Ureter (tissue), 1 donor: ENCODE measurements around the gene DHRS3. TPM values are rescaled to one million over a fixed set of nuclear protein-coding genes. Genes with fewer than 3 reads are reported as not detected.
"Not testable (repeated sequence)": the region's sequence is repeated elsewhere in the genome, so short reads cannot be mapped to it uniquely, and the experiment has no call there.

Experiments used
- DNase-seq: peaks from one replicate; pipeline ENCODE4 v3.0.0-alpha.2; 2020; ENCODE audit warnings: low spot score
- total RNA-seq: library from RNA; stranded (reverse); gene quantifications from one replicate; pipeline ENCODE4 v1.2.4, GENCODE V29; 2023
- donor health status: DM: yes; HTN: yes; CAD: no.

The DHRS3 gene
- total RNA-seq, 1 donor from 2014 or later = 237 TPM

- no peak for DNase-seq
These were observed 39.1 kb downstream of the DHRS3 start for GRCh38 chr1:12578860-12579422.

- DNase-seq = no peak
These were observed 41.0 kb downstream of the DHRS3 start for GRCh38 chr1:12577020-12577419.

DNA sequence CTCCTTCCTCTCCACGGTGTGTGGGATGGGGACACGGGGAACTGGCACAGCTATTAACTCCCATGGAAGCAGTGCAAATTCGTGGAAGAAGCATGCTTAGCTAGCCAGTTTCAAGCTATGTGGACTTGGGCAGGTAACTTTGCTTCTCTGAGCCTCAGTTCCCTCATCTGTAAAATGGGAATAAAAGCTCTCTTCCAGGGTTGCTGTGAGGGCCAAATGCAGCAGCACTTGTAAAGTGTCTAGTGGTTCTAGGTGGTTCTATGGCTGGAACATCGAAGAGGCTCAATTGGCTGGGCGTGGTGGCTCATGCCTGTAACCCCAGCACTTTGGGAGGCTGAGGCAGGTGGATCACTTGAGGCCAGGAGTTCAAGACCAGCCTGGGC is 43.3 kb downstream of the DHRS3 start:
- DNase-seq = no peak

DNA sequence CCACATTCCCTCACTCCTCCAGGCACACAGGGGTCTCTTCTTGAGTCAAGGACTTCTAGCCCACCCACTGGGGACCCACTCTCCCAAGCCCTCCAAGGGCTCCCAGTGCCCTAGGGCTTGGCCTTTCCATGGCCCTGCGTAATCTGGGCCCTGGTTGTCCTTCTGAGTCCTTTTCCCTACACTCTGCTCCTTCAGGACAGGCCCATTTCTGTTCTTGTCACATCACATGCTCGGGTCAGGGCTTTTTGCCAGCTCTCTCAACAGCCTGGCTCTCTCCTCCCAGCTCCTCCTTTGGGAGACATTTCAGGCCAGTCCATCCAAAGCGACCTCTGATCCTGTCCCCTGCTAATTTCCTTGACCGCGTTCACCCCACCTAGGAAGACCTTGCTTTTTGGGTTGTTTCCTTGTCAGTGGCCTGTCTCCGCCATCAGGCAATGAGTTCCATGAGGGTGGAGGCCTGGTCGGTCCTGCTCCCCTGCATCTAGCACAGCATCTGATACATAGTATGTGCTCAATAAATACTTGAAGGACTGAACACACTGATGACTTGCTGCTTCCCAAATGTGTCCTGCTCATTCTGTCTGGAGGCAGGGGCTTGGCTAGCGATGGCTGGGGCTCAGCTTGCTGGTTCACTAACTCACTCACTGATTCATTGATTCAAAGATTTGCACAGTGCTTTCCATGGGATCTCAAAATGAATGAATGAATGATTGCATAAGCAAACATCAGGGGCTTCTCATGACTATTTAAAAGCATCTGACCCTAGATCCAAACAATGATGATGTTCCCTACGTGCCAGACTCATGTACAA is 44.8 kb downstream of the DHRS3 start:
- DNase-seq = no peak

DNA sequence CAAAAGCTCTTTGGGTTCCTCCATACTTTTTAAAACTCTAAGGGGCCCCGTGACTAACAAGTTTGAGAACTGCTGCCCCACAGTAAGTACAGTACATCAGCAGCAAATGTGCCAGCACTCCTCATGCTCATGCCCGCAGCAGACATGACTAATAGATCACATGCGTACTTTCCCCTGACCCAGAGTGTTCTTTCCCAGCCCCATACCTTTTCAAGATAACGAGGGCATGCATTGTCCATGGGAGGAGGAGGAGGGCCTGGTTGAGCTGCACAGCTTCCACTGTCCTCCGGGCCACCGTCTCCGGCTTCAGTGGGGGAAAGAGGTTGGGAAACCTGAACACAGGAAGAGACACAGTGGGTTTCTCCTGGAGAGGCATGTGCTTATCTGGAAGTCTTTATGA is 45.5 kb downstream of the DHRS3 start:
- DNase-seq = no peak

- DNase-seq = no peak
These were observed 47.7 kb downstream of the DHRS3 start for GRCh38 chr1:12570291-12570690.

- no peak for DNase-seq
These were observed 49.8 kb downstream of the DHRS3 start for GRCh38 chr1:12568009-12568767.

GRCh38 chr1:12567288-12567819 is 50.7 kb downstream of the DHRS3 start:
- DNase-seq = no peak

DNA sequence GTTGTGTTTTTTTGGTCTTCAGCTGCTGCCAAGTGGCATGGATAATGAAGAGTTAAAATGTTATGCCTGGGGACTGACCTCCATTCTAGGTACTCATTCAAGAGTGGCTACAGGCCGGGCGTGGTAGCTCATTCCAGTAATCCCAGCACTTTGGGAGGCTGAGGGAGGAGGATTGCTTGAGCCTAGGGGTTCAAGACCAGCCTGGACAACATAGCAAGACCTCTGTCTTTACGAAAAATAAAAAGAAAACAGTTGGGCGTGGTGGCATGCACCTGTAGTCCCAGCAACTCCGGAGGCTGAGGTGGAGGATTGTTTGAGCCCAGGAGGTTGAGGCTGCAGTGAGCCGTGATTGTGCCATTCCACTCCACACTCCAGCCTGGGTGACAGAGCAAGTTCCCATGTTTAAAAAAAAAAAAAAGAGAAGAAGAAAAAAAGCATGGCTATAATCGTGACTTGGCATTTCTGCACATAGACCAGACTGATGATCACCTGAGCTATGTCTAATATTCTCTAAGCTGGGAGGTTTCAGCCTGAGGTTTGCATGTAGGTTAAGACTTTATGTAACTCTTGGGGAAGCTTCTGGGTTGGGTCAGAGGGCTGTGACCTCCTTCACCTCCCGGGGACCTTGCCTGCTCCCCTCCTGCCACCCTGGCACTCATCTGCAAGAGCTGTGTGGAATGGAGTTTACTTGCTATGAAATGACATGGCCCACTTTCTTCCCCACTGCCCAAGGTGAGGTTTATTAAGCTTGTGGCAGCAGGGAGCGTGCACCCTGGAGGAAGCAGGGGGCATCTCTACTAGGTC is 51.3 kb downstream of the DHRS3 start:
- DNase-seq = no peak

DNA sequence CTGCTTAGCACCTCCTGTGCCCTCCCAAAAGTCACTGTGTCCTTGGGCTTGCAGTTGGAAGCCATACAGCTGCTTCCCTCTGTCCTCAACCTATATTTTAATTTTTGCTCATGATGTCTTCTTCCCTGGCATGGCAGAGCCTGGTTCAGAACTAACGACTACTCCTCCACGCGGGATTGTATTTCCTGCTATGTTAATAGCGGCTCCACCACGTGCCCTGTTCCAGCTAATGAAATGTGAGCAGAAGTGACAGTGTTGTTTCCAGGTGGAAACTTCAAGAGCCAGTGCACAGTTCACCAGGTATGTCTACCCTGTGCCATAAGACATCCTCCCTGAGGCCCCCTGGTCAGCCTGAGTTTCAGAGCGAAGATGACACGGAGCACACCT is 52.1 kb downstream of the DHRS3 start:
- DNase-seq = no peak

GRCh38 chr1:12565094-12565965 is 52.7 kb downstream of the DHRS3 start:
- no peak for DNase-seq

- DNase-seq = not testable (repeated sequence)
These were observed 53.8 kb downstream of the DHRS3 start for GRCh38 chr1:12564251-12564650.

- DNase-seq = no peak
These were observed 54.9 kb downstream of the DHRS3 start for GRCh38 chr1:12562955-12563576.

DNA sequence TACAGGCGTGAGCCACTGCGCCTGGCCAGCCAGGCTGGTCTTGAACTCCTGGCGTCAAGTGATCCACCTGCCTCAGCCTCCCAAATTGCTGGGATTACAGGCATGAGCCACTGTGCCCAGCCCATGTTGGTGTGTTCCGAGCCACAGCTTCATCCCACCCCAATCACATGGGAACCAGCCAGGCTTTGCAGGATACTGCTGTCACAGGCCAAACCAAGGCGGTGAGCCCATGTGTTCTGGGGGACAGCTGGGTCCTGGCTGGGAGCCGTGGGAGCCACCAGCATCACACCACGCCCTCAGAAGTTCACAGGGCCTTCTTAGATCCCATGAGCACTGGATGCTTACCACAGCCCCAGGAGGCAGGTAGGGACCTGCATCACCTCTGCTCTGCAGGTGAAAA is 56.9 kb downstream of the DHRS3 start:
- DNase-seq = no peak

DNA sequence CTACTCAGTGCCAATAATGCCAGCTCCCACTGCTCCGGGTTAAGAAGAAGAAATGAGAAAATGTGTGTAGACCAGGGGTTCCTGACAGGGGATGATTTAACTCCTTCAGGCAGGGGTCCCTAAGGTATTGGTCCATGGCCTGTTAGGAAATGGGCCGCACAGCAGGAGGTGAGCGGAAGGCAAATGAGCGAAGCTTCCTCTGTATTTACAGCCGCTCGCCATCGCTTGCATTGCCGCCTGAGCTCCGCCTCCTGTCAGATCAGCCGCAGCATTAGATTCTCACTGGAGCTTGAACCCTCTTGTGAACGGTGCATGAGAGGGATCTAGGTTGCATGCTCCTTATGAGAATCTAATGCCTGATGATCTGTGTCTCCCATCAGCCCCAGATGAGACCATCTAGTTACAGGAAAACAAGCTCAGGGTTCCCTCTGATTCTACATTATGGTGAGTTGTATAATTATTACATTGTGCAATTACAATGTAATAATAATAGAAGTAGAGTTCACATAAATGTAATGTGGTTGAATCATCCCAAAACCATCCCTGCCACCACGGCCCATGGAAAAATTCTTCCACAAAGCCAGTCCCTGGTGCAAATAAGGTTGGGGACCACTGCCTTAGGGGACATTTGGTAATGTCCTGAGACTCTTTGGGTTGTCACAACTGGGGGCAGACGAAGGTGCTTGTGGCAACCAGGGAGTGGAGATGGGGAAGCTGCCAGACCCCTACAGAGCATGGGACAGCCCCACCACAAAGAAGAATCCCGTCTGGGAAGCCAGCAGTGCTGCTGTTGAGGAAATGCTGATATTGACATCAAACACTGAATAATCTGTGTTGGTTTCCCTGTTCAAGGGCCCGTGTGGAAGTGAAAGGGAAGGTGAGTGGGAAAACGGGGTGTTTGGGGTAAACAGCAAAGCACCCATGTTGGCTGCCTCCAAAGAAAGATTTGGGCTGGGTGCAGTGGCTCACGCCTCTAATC is 60.8 kb downstream of the DHRS3 start:
- no peak for DNase-seq

DNA sequence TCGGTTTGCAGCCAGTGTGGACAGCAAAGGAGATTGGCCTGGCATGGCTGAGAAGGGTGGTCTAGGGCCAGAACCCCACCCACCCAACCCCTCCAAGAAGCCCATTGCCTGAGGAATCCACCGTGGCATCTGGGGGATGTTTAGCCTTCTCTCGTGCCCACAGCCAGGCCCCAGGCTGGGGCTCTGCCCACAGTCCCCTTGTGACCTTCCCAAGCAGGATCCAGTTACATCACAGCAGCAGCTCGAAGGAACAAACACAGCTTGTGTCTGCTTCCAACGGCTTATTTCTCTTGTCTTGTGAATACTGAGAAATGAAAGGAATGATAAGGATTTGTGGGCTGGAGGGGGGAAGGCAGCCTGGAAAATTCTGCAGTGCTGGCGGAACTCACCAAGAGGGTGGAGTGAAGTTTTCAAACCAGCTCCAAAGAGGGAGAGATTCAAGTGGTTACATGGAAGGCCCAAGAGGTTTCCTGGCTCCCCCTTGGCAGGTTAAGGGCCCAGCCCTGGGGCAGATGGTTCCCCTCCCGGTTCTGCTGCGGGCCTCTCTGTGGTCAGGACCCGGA is 61.6 kb downstream of the DHRS3 start:
- DNase-seq = peak; percentile 76

- no peak for DNase-seq
These were observed 62.3 kb downstream of the DHRS3 start for GRCh38 chr1:12555411-12556367.
